Stimulated activated CD4-positive, alpha-beta T cell treated with anti-CD3 and anti-CD28 coated beads, Interleukin-12 subunit alpha, Interleukin-12 subunit beta, amount 100 ng/mL, for 24 hours (primary cell): ENCODE data around the gene APOL3.
"Not testable (repeated sequence)": the region's sequence is repeated elsewhere in the genome, so short reads cannot be mapped to it uniquely, and the experiment has no call there.

ENCODE experiments used
- DNase-seq, 2 experiments: peaks; one replicate each; pipeline ENCODE4 v3.0.0-alpha.2; 2020; ENCODE audit warnings: low read depth in 2 of 2

Gene APOL3

GRCh38 chr22:36100908-36101307, 59.6 kb downstream of the APOL3 start:
- DNase-seq: not testable (repeated sequence)

GRCh38 chr22:36100134-36100824, 60.3 kb downstream of the APOL3 start:
- no peak for DNase-seq

- not testable (repeated sequence) for DNase-seq
Observed at GRCh38 chr22:36099561-36099960, 61.0 kb downstream of the APOL3 start.

DNA sequence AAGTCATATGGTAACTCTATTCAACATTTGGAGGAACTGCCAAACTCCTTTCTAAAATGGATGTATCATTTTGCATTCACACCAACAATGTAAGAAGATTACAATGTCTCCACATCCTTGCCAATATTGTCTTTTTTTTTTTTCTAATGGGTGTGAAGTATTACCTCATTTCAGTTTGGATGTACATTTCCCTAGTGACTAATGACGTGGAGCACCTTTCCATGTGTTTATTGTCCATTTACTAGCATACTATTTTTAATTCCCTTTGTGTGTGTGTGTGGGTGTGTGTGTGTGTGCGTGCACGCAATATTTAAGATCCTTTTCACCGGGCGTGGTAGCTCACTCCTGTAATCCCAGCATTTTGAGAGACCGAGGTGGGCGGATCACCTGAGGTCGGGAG, 62.7 kb downstream of the APOL3 start:
- no peak for DNase-seq

- not testable (repeated sequence) for DNase-seq
Observed at GRCh38 chr22:36090772-36091171, 69.8 kb downstream of the APOL3 start.
